Pancreas (tissue), 10 donors: ENCODE data around the gene DHFR2. TPM values are rescaled to one million over a fixed set of nuclear protein-coding genes. Genes with fewer than 3 reads are reported as not detected.
"Not testable (repeated sequence)": the region's sequence is repeated elsewhere in the genome, so short reads cannot be mapped to it uniquely, and the experiment has no call there.

ENCODE experiments used
- ATAC-seq, 4 donors: fragments of 200-7000 bp; cut with Tn5 transposase; one replicate each; pipeline versions ENCODE4 v1.8.0 to v1.9.1; 2020; ENCODE audit warnings: mild to moderate bottlenecking in 4 of 4, moderate library complexity in 4 of 4
- DNase-seq, 6 donors: peaks; one replicate each; pipeline ENCODE4 v3.0.0-alpha.2; 2020
- FAIRE-seq: peaks from 2 replicates; lab custom pipeline; 2012; peaks lifted over from hg19 to GRCh38; lab: Jason Lieb, UNC
- H3K27ac ChIP-seq, 4 donors: fragments of 200-600 bp; sonication (generic); 1 replicate in 3 of 4; 2 replicates in 1 of 4; pipeline versions ENCODE4 v1.5.0 to v1.8.0; 2020
- H3K27me3 ChIP-seq, 4 donors: fragments of 200-600 bp; one replicate each; pipeline ENCODE4 v1.8.0; 2021
- H3K36me3 ChIP-seq, 3 donors: fragments of 200-600 bp; sonication (generic) in 1 of 3; one replicate each; pipeline versions ENCODE4 v1.5.0 to v1.8.0; 2020 to 2021
- H3K4me1 ChIP-seq, 3 donors: fragments of 200-600 bp; one replicate each; pipeline ENCODE4 v1.8.0; 2021
- H3K4me3 ChIP-seq, 4 donors: fragments of 200-600 bp; sonication (generic) in 2 of 4; one replicate each; pipeline versions ENCODE4 v1.5.0 to v1.8.0; 2020 to 2021
- H3K9me3 ChIP-seq, 4 donors: fragments of 200-600 bp; one replicate each; pipeline ENCODE4 v1.8.0; 2021
- CTCF ChIP-seq, 4 donors: fragments of 200-600 bp; sonication (generic) in 3 of 4; IDR thresholded peaks; one replicate each; pipeline versions ENCODE4 v1.5.0 to v1.8.0; 2021; ENCODE audit warnings: antibody characterized with exemption in 4 of 4
- WGBS, 2 donors: extraction: QIAGEN DNeasy Blood & Tissue Kit; methylation state at CpG; one replicate each; pipeline ENCODE4 v1.1.7; 2013; 5-methylcytosine and 5-hydroxymethylcytosine counted together
- intact Hi-C, 3 donors: fragments of 100-400 bp; cut with DNase I; formaldehyde crosslinking; loops; one replicate each; pipeline versions ENCODE4 v1.11.1 to v1.14.2; 2022
- polyA plus RNA-seq, 2 donors: library from polyadenylated mRNA; stranded (reverse); fragments of 200-250 nt; gene quantifications; one replicate each; pipeline ENCODE4 v1.2.3, GENCODE V29; 2013
- total RNA-seq, 6 donors: library from RNA; stranded (reverse); fragmentation: NEBNext Ultra II Directional in 4 of 6; extraction: Animal tissue kit (Norgen Biotek cat#: 25700) in 4 of 6; gene quantifications; one replicate each; pipeline versions ENCODE4 v1.2.1 to v1.2.4, GENCODE V29; 2021 to 2023
- donor health status: healthy with polysubstance abuse.
- donor health status: DM: no; HTN: no; CAD: no; lungs with moderate emphysema.
- donor health status: DM: no; HTN: no; CAD: no.
- donor health status: control.
- donor health status: control.
- donor health status: Bipolar disorder and iron deficiency.
- donor health status: DM: yes; HTN: yes; CAD: no.
- donor health status: DM: no; HTN: no; CAD: no.
- donor health status: DM: no; HTN: no; CAD: no.
- donor health status: DM: yes; HTN: yes; CAD: no.

The DHFR2 gene
- total and polyA plus RNA-seq, 8 donors = 1.9 to 5.0 (median 3.7) TPM

- DNase-seq (no peak), FAIRE-seq (no peak), ATAC-seq (no peak)
- Histone ChIP-seq H3K4me3 (no peak overlapping the region), H3K27ac (no peak overlapping the region), H3K4me1 (no peaks in the 10 kb centered on the region), H3K9me3 (no peaks in the 10 kb centered on the region), H3K36me3 (peaks cover 0 to 9% (median 4%) of the 10 kb centered on the region in 3 donors), H3K27me3 (no peaks in the 10 kb centered on the region)
- TF ChIP-seq CTCF (IDR thresholded peaks at IDR 0.05) = no peak
- intact Hi-C loops = no loop called here
- WGBS, 2 donors = 81 to 83% methylated on average over 1 of the region's 1 CpG
These were observed 26.4 kb upstream of the DHFR2 start for GRCh38 chr3:94089126-94089525.

GRCh38 chr3:94083261-94083660 is 20.5 kb upstream of the DHFR2 start:
- TF ChIP-seq CTCF (IDR thresholded peaks at IDR 0.05) = no peak
- Histone ChIP-seq H3K9me3 (no peaks in the 10 kb centered on the region), H3K4me1 (no peaks in the 10 kb centered on the region), H3K36me3 (peaks cover 0 to 9% (median 4%) of the 10 kb centered on the region in 3 donors), H3K27ac (no peak overlapping the region), H3K27me3 (no peaks in the 10 kb centered on the region), H3K4me3 (no peak overlapping the region)
- DNase-seq = no peak
- ATAC-seq = no peak
- WGBS, 2 donors = 86 to 89% methylated on average over 4 of the region's 4 CpGs
- no peak for FAIRE-seq
- intact Hi-C loops = no loop called here

GRCh38 chr3:94082391-94082937 is 19.7 kb upstream of the DHFR2 start:
- Histone ChIP-seq H3K9me3 (no peaks in the 10 kb centered on the region), H3K27me3 (no peaks in the 10 kb centered on the region), H3K27ac (no peak overlapping the region), H3K36me3 (peaks cover 0 to 9% (median 4%) of the 10 kb centered on the region in 3 donors), H3K4me1 (no peaks in the 10 kb centered on the region), H3K4me3 (no peak overlapping the region)
- ATAC-seq (peak in 1 of 4 donors; percentile 55), DNase-seq (no peak), FAIRE-seq (no peak)
- intact Hi-C loops = no loop called here
- 81% methylated on average over 8 of the region's 8 CpGs for WGBS, 2 donors
- no peak for TF ChIP-seq CTCF (IDR thresholded peaks at IDR 0.05)

- intact Hi-C loops = no loop called here
- peaks cover 0 to 9% (median 4%) of the 10 kb centered on the region in 3 donors for H3K36me3 ChIP-seq
- H3K4me3 ChIP-seq = no peak overlapping the region
- WGBS, 2 donors = 82 to 84% methylated on average over 5 of the region's 5 CpGs
- no peak for TF ChIP-seq CTCF (IDR thresholded peaks at IDR 0.05)
- no peak for ATAC-seq
- no peak overlapping the region for H3K27ac ChIP-seq
- FAIRE-seq = no peak
- no peaks in the 10 kb centered on the region for H3K27me3 ChIP-seq
- DNase-seq = no peak
- no peaks in the 10 kb centered on the region for H3K9me3 ChIP-seq
- no peaks in the 10 kb centered on the region for H3K4me1 ChIP-seq
These were observed 19.2 kb upstream of the DHFR2 start for GRCh38 chr3:94081884-94082283.

- FAIRE-seq, H3K9me3 ChIP-seq, H3K36me3 ChIP-seq, ATAC-seq, H3K27ac ChIP-seq, H3K27me3 ChIP-seq, intact Hi-C loops, H3K4me3 ChIP-seq, H3K4me1 ChIP-seq, DNase-seq: not testable (repeated sequence)
- 92% methylated on average over 5 of the region's 5 CpGs for WGBS, 2 donors
These were observed 17.8 kb upstream of the DHFR2 start for GRCh38 chr3:94080552-94080951.
